ENCODE measurements around the gene CTSD. TPM values are rescaled to one million over a fixed set of nuclear protein-coding genes. Genes with fewer than 3 reads are reported as not detected.
"Not testable (repeated sequence)": the region's sequence is repeated elsewhere in the genome, so short reads cannot be mapped to it uniquely, and the experiment has no call there.

CTSD gene
- total and polyA plus RNA-seq, 9 donors: 89.0 to 545 (median 191) TPM

GRCh38 chr11:1771273-1771672 lies 7.5 kb upstream of the CTSD start:
- intact Hi-C loops (cut with DNase I): no loop called here
- no peak overlapping the region for H3K27ac ChIP-seq
- H3K4me3 ChIP-seq: no peak overlapping the region
- 82 to 88% (median 87%) methylated on average over 18 of the region's 18 CpGs for WGBS, 3 donors
- no peak for DNase-seq
- H3K4me1 ChIP-seq (ENCODE audit: insufficient read depth): peaks cover 1% of the 10 kb centered on the region
- no peaks in the 10 kb centered on the region for H3K27me3 ChIP-seq
- TF ChIP-seq EP300 (IDR thresholded peaks at IDR 0.05): no peak
- TF ChIP-seq POLR2A (IDR thresholded peaks at IDR 0.05): no peak
- no peak for TF ChIP-seq CTCF (IDR thresholded peaks at IDR 0.05)
- H3K9me3 ChIP-seq: no peaks in the 10 kb centered on the region
- H3K36me3 ChIP-seq: no peaks in the 10 kb centered on the region

GRCh38 chr11:1770528-1770927 lies 6.8 kb upstream of the CTSD start:
- WGBS, 3 donors: 72 to 79% (median 75%) methylated on average over 5 of the region's 5 CpGs

GRCh38 chr11:1770061-1770460 lies 6.3 kb upstream of the CTSD start:
- 92 to 95% (median 92%) methylated on average over 7 of the region's 7 CpGs for WGBS, 3 donors
- TF ChIP-seq CTCF (IDR thresholded peaks at IDR 0.05) (no peak), EP300 (IDR thresholded peaks at IDR 0.05) (no peak), POLR2A (IDR thresholded peaks at IDR 0.05) (no peak)
- Histone ChIP-seq H3K9me3 (no peaks in the 10 kb centered on the region), H3K27me3 (no peaks in the 10 kb centered on the region), H3K4me3 (no peak overlapping the region), H3K27ac (no peak overlapping the region), H3K36me3 (no peaks in the 10 kb centered on the region), H3K4me1 (ENCODE audit: insufficient read depth) (peaks cover 1% of the 10 kb centered on the region)
- DNase-seq: no peak
- intact Hi-C loops (cut with DNase I): no loop called here

More at GRCh38 chr11:1770528-1770927, 6.8 kb upstream of the CTSD start:
- Histone ChIP-seq H3K9me3 (no peaks in the 10 kb centered on the region), H3K4me3 (no peak overlapping the region), H3K27me3 (no peaks in the 10 kb centered on the region), H3K36me3 (no peaks in the 10 kb centered on the region), H3K4me1 (ENCODE audit: insufficient read depth) (peaks cover 1% of the 10 kb centered on the region), H3K27ac (no peak overlapping the region)
- no peak for DNase-seq
- no peak for TF ChIP-seq POLR2A (IDR thresholded peaks at IDR 0.05)
- no peak for TF ChIP-seq CTCF (IDR thresholded peaks at IDR 0.05)
- no peak for TF ChIP-seq EP300 (IDR thresholded peaks at IDR 0.05)
- intact Hi-C loops (cut with DNase I): no loop called here

GRCh38 chr11:1769304-1769936 lies 5.7 kb upstream of the CTSD start:
- H3K27ac ChIP-seq; H3K4me3 ChIP-seq; H3K4me1 ChIP-seq (ENCODE audit: insufficient read depth); H3K27me3 ChIP-seq; H3K9me3 ChIP-seq; H3K36me3 ChIP-seq; intact Hi-C loops (cut with DNase I): not testable (repeated sequence)
- DNase-seq: peak in 1 of 5 donors; percentile 8
- 83 to 88% (median 86%) methylated on average over 9 of the region's 9 CpGs for WGBS, 3 donors

GRCh38 chr11:1768141-1768469 lies 4.4 kb upstream of the CTSD start:
- peaks cover under 1% of the 10 kb centered on the region for H3K4me1 ChIP-seq (ENCODE audit: insufficient read depth)
- no peaks in the 10 kb centered on the region for H3K27me3 ChIP-seq
- WGBS, 3 donors: 70 to 81% (median 77%) methylated on average over 7 of the region's 7 CpGs
- H3K9me3 ChIP-seq: no peaks in the 10 kb centered on the region
- intact Hi-C loops (cut with DNase I): no loop called here
- no peak overlapping the region for H3K4me3 ChIP-seq
- no peak for TF ChIP-seq POLR2A (IDR thresholded peaks at IDR 0.05)
- no peak for TF ChIP-seq EP300 (IDR thresholded peaks at IDR 0.05)
- TF ChIP-seq CTCF (IDR thresholded peaks at IDR 0.05): no peak
- no peaks in the 10 kb centered on the region for H3K36me3 ChIP-seq
- DNase-seq: no peak
- H3K27ac ChIP-seq: no peak overlapping the region
